Skin epidermis (tissue), 12 donors: Measurements from ENCODE around the gene GPR12.

Source experiments
- H3K27ac ChIP-seq, 21 experiments: fragments of 200-600 bp; sonication (generic) in 11 of 21; one replicate each; pipeline ENCODE4 v1.5.0; 2020; ENCODE audit warnings: mild to moderate bottlenecking in 3 of 21, inconsistent platforms in 2 of 21, moderate library complexity in 2 of 21
- H3K4me3 ChIP-seq, 7 experiments: fragments of 200-600 bp; sonication (generic) in 2 of 7; one replicate each; pipeline ENCODE4 v1.5.0; 2020; ENCODE audit warnings: inconsistent platforms in 2 of 7, mild to moderate bottlenecking in 2 of 7, moderate library complexity in 1 of 7

Gene GPR12

GRCh38 chr13:26708007-26708297 is 52.6 kb downstream of the GPR12 start:
- Histone ChIP-seq H3K4me3 (no peak overlapping the region), H3K27ac (no peak overlapping the region)

DNA sequence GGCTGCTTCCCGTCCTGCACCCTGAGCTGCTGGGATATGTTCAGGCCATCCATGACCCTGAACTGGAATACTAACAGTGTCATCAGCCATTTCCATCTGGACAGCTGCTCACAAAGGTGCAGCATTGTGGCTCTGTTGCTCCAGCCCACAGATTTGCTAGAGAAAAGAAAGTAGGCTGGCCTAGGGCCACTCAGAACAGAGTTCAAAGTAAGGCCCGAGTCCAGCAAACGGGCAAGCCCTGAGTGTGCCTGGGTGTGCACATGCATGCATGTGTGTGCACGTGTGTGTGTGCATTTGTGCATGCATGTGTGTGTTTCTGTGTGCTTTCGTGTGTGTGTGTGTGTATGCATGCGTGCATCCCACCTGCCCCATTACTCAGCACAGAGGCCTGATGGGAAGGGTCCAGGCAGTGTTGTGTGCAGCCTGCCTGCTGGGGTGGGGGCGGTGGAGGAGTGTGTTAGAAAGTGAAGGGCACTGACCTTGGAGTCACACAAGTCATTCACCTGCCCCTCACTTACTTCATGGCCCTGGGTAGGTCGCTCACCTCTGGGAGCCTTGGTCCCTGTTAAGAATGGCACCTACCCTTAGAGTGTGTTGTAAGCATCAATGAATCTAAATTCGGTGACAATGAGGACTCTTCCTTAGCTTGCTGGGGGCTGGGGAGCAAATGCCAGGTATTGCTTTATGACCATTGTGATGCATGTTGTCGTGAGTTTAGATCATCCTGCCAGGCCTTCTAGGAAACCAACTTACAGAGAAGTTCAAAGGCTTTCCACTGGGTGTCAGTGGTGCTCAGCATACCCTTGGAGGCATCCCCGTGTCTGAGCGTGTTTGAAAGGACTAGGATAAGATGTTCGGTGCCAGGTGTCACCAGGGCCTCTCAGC is 53.2 kb downstream of the GPR12 start:
- no peak overlapping the region for H3K27ac ChIP-seq
- no peak overlapping the region for H3K4me3 ChIP-seq

GRCh38 chr13:26706381-26706780 is 54.2 kb downstream of the GPR12 start:
- H3K4me3 ChIP-seq: no peak overlapping the region
- H3K27ac ChIP-seq: no peak overlapping the region

- Histone ChIP-seq H3K27ac (no peak overlapping the region), H3K4me3 (no peak overlapping the region)
Observed at GRCh38 chr13:26705536-26705935, 55.0 kb downstream of the GPR12 start.
